Activated naive CD8-positive, alpha-beta T cell treated with anti-CD3 and anti-CD28 coated beads, Interleukin-2, amount 50 U/mL, for 16 hours (primary cell): Measurements from ENCODE around the gene RUFY2.

ENCODE experiments used
- DNase-seq: peaks from one replicate; pipeline ENCODE4 v3.0.0-alpha.2; 2020; ENCODE audit warnings: low read depth, low spot score

RUFY2 gene

GRCh38 chr10:68364101-68364886 is 42.8 kb downstream of the RUFY2 start:
- no peak for DNase-seq

DNA sequence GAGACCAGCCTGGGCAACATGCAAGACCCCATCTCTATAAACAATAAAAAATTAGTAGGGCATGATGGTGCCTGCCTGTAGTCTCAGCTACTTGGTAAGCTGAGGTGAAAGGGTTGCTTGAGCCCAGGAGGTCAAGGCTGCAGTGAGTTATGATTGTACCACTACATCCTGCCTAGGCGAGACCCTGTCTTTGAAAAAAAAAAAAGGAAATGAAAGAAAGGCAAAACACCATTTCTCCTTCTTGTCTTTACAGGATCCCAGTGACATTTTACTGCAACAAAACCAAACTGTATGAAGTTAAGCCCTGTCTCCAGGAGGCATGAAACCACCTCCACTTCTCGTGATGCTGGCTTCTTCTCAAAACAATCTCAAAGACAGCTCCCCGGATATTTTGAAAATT is 44.5 kb downstream of the RUFY2 start:
- DNase-seq = no peak

DNA sequence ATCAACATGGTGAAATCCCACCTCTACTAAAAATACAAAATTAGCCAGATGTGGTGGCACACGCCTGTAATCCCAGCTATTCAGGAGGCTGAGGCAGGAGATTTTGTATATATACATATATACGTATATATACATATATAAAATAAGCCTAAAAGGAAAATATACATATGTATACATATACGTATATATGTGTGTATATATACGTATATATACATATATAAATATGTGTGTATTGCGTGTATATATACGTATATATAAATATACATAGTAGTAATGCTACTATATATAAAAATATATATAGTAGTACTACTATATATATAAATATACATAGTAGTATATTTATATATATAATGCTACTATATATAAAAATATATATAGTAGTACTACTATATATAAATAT is 47.9 kb downstream of the RUFY2 start:
- DNase-seq = no peak

DNA sequence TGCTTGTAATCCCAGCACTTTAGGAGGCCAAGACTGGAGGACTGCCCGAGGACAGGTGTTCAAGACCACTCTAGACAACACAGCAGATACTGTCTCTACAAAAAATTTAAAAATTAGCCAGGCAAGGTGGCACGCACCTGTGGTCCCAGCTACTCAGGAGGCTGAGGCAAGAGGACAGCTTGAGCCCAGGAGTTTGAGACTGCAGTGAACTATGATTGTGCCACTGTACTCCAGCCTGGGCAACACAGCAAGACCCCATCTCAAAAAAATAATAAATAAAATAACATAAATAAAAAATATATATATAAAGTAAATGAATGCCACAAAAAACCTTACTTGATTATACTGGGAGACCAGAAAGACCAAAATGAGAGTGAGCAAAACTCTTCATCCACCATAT is 53.5 kb downstream of the RUFY2 start:
- no peak for DNase-seq

- DNase-seq = peak; percentile 9
Observed at GRCh38 chr10:68348265-68348741, 58.8 kb downstream of the RUFY2 start.

DNA sequence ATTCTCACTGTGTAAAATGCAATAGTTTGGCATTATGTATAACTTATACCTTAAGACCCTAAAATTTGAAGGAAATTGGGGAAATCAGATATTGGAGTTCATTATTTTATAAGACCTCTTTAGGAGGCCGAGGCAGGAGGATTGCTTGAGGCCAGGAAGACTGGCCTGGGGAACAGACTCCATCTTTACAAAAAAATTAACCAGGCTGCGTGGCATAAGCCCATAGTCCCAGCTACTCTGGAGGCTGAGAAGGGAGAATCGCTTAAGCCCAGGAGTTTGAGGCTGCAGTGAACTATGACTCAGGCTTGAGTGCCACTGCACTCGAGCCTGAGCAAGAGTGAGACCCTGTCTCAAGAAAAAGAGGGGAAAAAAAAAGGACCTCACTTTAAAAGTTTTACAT is 60.3 kb downstream of the RUFY2 start:
- DNase-seq = no peak

GRCh38 chr10:68345621-68346020 is 61.5 kb downstream of the RUFY2 start:
- DNase-seq = no peak

DNA sequence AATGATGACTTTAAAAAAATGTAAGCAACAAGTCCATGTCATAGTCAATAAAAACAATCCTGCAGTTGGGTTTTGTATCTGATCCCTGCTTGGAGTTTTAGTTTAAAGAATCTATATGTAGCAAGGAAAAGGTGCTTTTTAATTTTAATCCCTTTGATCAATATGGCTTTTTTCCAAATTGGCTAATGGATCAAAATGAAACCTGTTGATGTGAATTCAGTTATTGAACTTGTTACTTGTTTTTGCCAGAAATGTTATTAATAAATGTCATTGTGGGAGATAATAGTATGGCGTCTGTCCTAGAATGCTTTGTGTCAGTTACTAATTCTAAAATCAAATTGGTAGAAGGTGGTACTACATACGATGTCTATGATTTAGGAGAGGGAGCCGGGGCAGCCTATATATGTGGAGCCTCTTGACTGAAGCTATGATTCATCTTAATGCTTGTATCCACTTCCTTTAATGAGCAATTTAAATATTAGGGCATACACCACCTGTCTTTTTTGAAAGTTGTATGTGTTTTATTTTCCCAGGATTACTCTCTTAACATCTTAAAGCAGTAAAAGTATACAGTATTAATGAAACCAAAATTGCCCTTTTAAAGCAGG is 64.1 kb downstream of the RUFY2 start:
- no peak for DNase-seq

- DNase-seq = no peak
Observed at GRCh38 chr10:68340358-68341080, 66.6 kb downstream of the RUFY2 start.

DNA sequence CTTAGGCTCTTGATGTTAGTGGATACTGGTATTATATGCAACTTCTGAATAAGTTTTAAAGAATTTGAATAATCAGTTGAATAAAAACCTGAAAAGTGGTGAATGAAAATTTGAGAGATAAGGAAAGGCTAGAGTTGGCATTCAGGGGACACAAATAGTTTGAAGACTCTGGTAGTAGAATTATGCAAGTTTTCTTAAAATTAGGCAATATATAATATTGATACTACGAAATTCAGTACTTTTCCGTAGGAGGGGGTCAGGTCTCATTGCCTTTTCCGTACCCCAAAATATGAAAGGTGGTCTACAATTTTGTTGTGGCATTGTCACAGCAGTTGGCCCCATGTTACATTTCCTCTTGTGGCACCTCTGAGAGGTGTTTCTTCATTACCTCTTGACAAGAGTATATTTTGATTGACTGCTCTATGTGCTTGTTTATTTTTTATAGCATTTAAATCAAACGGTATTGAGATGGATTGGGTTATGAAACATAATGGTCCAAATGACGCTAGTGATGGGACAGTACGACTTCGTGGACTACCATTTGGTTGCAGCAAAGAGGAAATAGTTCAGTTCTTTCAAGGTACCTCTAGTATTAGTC is 70.2 kb downstream of the RUFY2 start:
- DNase-seq = no peak

- no peak for DNase-seq
Observed at GRCh38 chr10:68334672-68335467, 72.2 kb downstream of the RUFY2 start.

- DNase-seq = no peak
Observed at GRCh38 chr10:68333440-68334431, 73.3 kb downstream of the RUFY2 start.

GRCh38 chr10:68333058-68333395 is 74.0 kb downstream of the RUFY2 start:
- no peak for DNase-seq

DNA sequence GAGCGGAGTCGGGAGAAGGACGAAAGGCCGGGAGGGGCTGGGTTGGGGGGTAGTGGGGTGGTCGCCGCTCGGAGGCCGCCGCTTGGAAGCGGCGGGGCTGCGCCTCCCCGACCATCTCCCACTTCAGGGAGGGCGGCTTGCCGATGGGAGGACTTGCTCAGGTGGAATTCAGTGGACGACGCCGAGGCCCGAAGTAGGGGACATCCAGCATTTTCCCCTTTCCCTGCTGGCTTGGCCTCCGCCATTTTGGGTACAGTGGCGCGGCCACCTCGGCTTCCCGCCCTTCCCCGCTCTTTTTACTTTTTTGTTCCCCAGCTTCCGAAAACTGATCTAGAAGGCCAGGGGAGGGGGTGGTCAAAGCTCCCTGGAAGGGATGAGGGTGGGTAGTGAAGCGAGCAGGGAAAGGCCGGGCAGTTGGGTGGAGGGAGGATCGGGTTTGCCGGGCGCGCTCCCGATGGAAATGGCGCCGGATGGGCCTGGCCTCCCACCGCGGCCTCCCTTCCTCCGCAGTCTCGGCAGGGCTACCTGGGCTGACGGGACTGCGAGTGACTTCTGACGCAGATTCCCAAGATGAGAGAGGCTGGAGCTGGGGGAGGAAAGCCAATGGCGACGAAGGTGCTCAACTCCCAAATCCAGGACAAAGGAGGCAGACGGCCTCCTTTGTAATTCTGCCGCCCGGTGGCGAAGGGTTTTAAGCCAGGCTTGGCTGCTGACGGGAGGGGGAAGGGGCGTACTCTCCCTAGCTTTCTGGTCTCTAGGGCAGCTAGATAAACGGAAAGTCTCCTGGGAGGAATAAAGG is 74.6 kb downstream of the RUFY2 start, which contains the start of gene PBLD:
PBLD (minus strand) TSS at position 670 of the 799 bp plus-strand sequence. CDS start 26,084 bp downstream, outside the sequence.
- DNase-seq = peak; percentile 4

DNA sequence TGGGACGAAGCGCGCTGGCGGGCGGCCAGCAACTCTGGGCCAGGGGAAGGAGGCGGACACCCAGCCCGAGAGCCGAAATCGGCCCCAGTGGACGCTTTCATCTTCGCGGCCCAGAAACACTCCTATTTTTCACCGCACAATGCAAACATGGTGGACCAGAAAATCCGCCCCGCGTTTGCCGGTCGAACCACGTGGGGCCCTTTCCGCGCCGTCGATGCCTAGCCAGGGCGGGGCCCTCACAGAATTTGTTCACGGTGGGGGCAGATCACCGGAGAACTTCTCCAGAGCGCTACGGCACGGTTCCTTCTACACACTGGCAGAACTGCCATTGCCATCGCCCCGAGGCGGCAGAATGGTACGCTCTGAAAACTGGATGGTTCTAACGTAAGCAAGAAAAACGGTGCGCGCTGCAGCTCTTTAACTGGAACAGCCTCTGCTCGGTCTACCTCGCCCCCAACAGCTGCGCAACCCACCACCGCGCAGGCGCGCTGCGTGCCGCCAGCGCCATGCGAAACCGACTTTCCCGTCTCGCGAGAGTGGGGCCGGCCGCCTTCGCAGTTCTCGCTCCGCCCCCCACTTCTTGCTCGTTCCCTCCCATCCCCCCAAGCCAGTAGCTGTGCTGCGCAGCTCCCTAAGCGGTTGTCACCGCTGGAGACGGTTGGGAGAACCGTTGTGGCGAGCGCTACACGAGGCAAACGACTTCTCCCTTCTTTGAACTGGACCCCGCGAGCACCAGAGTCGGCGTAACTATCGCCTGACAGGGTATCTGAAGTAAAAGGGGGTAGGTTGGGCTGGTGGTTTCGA is 75.4 kb downstream of the RUFY2 start, which contains the start of gene HNRNPH3:
HNRNPH3 (plus strand) TSS at position 610 of the 804 bp plus-strand sequence. CDS start 5,158 bp downstream, outside the sequence.
- DNase-seq = peak; percentile 98

- no peak for DNase-seq
Observed at GRCh38 chr10:68330852-68331454, 76.1 kb downstream of the RUFY2 start.

DNA sequence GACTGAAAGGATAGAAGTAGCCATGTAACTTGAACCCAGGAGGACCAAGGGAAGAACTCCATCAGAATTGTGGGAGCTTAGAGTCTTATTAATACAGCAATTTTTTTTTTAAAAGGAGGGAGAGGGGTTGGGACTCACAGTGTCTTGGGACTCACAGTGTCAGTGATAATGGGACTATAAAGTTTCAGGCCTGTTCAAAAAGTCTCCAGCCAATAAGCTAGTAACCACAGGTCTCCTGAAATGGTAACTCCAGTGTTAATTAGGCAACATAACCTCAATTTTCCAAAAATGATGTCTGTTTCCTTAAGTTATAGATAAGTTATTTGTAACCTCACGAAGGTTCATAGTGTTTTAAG is 77.6 kb downstream of the RUFY2 start:
- no peak for DNase-seq
